Right kidney (tissue), 1 donor: Measurements from ENCODE around the gene ZNF526.
"Not testable (repeated sequence)": the region's sequence is repeated elsewhere in the genome, so short reads cannot be mapped to it uniquely, and the experiment has no call there.

Source experiments
- DNase-seq: peaks from one replicate; pipeline ENCODE4 v3.0.0-alpha.2; 2016

Gene ZNF526

DNA sequence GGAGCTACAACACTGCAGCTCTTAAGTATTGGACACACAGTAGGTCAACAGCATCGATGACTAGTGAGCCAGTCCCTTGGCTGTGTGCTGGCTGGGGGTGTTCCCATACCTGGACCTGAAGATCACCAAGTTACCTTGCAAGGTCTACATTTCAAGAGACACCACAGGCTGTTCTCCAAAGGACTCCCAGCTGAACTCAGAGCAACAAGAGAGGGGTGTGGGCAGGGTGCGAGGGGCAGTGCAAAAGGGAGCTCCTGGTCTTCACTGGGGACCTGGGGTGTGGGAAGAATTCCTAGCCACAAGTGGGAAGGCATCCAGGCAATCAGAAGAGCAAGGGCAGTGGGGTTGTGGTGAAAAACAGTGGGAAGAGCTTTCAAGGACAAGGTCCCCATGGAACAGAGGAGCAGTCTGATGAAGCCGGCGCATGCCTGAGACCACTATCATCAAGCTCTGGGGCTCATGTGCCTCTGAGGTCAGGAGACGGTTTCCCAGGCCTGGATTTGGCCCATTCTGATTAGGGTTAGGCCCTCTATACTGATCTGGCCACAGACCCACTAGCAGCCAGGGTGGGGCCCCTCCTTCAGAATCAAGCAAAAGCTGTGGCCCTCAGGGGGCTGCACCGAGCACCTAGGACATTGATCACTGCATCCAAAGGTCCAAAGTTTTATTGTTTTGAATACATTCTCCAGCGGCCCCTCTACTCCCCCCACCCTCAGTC, 27.0 kb downstream of the ZNF526 start:
- DNase-seq = no peak

DNA sequence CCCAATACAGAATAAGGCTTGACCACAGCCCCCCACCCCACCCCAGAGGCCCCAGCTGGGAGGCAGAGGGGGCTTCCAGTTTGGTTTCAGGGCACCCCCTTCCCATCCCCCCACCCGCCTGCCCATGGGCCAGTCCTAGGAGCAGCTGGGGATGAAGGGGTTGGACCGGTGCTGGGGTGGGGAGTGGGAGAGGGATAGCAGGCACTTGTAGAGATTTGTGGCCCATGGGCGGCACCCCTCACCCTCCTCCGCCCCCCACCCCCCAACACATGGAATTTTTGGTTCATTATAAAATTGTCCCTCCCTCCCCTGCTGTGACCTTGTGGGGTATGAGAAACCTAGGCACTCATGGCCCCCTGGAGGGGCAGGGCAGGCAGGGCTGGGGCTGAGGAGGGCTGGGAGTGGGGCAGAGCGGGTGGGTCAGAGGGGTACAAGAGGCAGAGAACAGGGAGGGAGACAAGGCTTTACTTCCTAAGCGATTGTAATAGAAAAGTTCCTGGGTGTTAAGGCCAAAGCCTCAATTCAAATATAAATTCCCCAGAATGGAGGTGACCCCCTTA, 27.6 kb downstream of the ZNF526 start:
- DNase-seq = no peak

DNA sequence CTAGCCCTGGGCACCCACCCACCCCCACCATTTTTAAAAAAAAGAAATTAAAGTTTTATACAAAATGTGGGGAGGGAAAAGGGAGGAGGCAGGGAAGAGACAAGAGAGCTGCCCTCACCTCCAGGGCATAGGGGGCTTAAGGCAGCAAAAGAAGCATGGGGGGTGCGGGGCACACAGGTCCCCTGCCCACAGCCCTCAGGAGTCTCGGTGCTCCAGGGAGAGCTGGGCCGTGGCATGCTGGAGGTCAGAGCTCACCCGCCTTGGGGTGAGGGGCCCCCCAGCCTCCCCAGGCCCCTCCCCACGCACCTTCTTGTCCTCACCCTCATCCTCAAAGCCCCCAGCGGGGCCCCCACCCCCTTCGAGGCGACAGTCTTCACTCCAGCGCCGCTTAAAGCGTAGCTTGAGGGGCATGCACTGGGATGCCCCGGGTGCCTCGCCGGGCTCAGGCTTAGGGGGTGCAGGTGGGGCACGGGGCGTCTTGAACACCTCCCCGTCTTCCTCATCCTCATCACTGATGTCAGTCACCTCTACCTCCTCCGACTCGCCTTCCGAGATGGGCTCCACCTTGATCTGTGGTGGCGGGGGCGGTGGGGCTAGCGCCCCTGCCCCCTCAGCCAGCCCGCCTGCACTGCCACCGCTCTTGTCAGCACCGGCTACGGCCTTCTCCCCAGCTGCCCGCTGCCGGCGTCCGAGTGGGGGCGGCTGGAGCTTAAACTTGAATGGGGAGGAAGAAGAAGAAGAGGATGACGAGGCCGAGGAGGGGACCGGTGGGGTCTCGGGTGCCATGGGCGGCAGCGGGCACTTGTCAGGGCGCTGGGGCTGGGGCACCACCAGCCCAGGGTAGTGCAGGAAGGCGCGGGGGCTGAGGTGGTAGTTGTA, 28.4 kb downstream of the ZNF526 start:
- no peak for DNase-seq

DNA sequence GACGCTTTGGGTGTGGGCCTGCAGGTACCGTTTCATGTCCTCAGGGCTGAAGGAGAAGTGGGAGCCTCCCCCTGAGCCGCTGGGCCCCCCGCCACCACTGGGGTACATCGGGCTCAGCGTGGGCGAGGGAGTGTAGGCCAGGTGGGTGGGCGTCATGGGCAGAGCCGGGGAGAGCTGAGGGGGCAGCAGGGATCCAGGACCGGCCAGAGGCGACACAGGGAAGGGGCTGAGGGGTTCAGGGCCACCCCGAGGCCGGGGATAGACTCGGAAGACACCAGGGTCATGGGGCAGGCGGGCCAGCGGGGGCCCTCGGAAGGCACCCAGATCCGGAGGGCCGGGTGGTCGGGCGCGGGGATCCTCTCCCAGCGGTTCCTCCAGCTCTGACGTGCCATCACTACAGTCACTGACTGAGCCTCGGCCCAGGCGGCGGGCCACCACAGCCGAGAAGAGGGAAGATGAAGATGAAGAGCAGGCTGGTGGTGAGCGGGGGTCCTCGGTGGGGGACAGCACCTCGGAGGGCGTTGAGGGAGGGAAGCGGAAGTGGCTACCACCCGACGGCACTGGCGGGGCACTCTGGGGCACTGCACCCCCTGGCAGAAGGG, 29.1 kb downstream of the ZNF526 start:
- no peak for DNase-seq

DNA sequence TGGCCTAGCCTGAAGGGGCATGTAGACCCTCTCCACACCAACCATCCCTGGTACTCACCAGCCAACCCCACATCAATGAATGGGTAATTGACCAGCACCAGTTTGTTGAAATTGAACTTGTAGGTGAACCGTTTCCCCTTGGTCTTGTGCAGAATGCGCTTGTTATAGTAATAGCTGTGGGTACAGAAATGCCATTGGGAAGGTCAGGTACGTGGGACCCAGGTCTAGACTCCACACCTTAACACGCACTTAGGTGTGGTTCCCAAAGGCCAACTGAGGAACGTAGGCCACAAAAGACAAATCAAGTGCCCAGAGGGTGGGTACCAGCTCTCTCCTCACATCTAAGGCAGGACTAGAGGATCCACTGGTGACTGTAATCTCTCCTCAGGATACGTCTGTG, 29.7 kb downstream of the ZNF526 start:
- no peak for DNase-seq

DNA sequence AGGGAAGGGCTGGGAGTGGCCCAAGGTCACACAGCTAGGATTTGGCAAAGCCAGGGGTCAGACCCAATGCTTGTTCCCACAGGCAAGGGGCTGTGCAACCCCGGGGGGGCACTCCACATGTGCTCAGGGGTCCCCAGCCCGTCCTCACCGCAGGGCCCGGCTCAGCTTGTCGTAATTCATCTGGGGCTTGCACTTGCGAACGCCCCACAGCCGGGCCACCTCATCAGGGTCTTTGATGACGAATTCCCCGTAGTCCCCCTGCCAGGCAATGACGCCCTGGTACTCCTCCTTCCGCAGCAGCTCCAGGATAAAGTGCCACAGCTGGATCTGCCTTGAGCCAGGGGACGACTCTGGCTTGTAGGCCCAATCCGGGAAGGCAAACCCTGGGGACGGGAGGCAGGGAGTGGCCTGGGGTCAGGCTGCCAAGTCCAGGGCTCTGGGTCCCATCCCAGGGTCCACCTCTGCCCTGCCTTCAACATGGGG, 30.1 kb downstream of the ZNF526 start:
- no peak for DNase-seq

DNA sequence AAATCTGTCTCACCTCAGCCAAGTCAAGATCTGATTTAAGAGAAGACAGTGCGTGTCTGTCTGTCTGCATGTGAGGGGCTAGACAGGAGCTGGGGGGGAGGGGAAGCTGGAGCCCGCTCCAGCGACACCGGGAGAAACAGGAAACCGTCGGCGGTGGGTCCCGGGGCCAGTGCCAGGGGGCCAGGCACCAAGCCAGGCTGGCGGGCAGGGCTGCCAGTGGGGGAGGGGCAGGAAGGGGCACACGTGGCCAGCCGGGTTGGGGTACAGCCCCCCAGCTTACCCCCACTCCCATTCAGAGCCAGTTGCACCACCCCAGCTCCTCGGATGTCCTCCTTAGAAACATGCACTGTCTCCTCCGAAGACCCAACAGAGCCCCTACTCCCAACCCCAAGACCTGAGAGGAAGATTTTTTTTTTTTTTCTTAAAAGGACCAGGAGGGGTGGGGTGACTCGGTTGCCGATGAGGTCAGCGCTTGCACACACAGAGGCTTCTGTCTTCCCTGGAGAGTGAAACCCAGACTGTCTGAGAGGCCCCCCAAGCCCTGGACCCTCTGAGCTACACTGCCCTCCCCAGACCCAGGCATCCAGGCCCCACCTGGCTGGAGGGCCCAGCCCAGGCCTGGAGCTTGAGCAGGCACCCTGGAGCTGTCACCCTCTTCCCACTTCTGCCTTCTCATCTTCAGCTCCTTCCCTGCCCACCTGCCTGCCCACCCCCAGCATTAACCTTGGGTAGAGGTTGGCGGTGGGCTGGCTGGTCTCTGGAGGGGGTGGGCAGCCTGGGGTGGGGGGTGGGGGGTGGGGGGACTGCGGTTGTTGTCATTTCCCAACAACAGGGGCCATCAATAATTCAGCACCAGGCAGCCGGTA, 30.8 kb downstream of the ZNF526 start:
- no peak for DNase-seq

DNA sequence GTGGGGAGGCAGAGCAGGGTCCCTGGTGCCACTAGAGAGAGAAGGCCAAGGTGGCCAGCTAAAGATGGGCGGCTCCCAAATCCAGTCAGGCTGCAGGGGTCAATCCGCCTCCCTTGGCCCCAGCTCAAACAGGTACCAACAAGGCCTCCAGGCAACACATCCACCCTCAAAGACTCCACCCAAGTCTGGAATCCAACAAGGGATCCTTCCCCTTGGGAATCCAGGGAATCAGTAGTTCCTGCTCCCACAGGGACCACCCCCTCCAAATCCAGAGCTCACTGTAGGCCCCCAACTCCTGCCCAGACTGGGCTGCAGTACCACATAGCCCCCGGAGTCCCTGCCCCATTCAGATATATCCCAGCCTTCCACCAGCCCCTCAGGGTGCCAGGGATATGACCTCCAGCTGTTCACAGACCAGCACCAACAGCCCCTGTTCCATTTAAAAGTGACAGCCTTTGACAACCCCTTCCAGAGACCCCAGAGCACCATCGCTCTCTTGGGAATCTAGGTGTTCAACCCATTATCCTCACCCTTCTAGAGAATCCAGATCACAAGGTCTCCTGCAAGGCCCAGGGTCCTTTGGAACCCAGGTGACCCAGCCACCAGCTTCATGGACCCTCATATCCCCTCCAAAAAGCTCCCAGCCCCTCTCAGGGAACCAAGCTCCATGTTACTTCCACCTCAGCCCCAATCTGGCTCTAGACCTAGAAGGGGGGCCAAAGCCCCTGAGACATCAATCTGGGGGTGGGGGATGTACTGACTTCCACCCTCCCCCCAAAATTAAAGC, 31.7 kb downstream of the ZNF526 start:
- no peak for DNase-seq

DNA sequence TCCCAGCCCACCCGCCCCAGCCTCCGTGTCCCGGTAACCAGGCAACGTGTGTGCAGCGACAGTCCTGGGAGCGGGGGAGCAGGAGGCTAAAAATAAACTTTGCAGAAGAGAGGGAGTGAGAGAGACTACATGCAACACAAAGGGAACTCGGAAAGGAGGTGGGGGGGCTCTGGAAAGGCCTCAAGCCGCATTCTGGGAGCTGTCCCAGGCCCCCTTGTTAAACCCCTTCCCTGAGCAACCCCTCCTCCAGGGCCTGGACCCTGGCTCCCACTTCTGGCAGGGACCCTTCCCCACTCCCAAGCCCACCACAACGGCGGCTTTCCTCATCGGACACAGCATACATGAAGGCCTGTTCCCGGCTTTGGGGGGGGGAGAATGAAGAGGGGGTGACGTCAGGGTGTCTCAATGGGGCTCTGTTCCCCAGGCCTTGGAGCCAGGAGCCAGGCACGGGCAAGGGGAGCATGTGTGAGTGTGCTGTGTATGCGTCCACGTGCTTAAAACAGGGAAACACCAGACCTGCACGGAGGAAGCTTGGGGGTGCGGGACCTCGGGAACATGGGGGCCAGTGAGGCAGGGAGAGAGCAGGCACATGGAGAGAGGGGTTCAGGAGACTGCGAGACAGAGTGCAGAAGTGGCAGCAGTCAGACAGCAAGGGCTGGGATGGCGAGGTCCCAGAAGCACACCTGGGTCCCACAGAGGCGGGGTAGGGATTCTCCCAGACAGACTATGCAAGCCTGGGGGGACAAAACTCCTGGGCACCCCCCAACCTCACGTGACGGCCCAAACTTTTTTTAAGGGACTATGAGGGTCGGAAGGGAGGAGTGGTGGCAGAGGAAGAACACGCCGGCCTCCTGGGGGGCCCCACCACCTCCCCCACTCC, 32.5 kb downstream of the ZNF526 start:
- DNase-seq = peak; percentile 65

DNA sequence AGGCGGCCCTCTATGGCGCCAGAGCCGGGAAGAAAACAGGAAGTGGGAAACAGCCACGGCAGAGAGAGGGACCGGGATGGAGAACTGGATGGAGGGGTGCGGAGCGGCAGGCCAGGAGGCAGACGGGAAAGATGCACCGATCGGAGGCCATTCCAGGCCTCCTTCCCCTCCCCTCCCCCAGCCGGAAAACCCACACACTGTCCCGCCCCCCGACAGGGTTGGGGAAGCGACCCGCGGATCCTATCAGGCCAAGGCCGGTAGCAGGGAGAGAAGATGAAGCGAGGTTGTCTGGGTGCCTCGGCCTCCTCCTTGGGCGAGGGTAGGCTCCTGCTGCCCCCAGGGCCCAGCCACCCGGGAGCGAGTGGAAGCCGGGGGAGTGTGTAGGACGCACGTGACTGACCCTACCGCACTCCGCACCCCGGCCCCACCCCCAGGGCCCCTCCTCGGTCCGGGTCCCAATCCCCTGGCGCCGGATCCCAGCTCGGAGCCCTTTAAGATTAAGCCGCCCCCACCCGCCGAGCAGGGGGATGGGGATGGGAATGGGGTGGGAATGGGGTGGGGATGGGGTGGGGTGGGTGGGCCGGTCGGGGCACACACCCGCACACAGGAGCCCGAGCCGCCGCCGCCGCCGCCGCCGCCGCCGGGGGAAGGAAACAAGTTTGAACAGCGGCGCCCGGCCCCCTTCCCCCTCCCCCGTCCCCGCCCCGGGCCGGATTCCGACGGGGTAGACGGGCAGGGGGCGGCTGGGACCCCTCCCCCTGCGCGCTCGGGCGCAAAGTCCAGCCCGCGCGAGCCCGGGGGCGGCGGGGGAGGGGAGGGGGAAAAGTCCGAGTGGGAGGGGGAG, 33.4 kb downstream of the ZNF526 start:
- peak; percentile 66 for DNase-seq

DNA sequence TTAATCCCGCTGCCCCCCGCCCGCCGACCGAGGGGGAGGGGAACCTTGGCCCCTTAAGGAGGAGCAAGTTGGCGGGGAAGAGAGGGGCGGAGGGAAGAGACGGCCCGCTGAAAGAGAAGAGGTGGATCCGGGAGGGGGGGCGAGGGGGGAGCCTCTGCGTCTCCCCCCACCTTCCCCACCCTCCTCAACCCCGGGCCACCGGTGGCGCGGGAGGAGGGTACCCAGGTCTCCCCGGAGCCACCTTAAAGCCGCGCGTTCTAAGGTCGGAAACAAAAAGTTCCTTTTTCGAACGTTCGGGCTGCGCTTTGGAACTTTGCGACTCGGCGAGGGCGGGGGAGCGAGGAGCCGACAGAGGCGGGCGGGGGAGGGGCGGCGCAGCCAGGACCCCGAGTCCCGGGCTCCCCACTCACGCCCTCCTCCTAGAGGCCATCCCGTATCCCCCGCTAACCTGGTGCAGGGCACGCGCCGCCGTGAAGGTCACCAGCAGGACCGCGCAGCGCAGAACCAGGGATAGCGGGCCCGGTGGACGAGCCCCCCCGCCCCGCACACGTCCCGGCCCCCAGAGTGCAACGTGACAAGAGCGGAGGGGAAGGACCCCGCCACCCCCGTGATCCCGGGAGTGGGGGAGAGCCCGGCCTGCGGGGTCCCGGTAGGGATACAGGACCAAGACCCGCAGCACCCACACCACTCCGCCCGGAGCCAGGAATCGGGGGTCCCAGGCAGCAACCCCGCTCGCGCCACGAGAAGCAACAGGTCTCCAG, 34.2 kb downstream of the ZNF526 start:
- DNase-seq = peak; percentile 85

DNA sequence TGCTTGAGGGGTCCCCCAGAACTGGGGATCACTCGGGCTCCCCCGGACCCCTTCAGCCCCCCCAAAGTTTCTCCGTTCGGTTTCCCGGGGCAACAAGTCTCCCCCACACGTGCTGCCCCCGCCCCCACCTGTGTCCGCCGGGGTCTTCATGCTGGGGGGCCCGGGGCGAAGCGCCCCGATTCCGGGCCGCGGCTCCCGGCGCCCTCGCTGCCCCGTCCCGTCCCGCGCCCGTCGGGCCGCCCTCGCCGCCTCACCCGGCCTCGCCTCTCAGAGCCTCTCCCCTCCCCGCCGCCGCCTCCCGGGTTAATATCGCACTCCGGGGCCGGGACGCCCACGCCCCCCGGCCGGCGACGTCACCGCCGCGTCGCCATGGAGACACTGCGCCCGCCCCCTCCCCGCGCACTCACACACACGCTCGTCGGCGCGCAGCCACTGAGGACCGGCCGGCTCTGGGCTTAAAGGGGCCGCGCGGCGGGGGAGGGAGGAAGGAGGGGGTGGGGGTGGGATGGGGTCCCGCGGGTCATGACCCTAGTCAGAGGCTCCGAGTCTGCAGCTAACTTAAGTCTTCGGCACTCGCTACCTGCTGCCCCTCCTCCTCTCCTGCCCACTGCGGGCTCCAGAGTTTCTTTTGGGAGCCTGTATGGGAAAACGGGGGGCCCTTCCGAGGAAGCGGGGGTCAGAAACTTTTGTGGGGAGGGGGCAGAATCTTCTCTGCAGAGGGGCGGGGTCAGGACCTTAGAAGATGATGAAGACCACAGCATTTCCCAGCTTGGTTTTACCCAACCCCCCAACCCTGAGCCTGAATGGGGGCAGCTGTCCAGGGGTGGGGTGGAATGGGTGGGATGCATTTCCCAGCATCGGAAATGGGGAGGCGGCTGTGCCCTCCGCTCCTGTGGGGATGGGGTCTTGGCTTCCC, 35.0 kb downstream of the ZNF526 start, which contains the start of gene ERF:
ERF (minus strand) TSS at position 279 of the 916 bp plus-strand sequence; CDS start at position 150, 129 bp downstream.
- peak; percentile 77 for DNase-seq

DNA sequence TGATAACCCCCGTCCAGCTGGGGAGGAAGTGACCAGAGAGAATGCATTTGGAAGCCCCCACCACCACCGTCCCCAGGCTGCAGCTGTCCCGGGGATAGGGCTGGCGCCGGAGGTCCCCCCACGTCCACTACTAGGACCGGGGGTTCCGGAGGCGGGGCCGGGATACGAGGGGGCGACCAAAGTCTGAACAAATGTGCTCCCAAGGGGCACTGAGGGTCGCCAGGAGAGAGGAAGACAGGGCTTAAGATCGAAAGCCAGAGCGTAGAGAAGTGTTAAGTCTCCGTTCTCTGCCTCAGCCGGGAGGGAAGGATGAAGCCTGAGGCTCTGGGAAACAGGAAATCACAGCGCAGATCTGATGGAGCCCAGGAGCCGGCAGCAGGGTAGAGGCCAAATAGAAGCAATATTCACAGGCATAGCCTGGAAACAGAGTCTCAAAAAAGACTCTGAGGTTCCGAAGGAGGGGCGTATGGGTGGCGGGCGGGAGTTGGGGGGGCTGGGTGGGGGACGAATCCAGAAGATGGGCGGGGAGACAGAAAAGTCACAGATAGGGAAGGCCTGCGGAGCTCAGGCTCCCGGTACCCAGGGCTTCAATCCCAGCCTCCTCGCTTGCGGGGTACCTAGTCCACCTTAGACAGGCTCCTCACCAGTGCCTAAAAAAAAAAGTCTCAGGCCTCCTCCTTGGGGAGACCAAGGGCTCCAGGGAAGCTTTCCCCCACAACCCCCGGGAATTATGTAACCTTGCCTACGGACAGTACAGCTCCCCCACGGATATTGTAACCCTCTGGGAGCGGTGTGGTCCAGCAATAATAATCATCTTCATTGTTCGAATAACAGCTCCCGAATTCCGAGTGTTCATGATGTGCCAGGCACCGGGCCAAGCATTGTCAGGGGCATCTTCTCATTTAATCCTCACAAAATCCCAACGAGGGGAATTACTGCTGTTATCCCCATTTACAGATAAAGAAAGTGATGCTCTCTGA, 35.9 kb downstream of the ZNF526 start:
- DNase-seq = peak; percentile 76

DNA sequence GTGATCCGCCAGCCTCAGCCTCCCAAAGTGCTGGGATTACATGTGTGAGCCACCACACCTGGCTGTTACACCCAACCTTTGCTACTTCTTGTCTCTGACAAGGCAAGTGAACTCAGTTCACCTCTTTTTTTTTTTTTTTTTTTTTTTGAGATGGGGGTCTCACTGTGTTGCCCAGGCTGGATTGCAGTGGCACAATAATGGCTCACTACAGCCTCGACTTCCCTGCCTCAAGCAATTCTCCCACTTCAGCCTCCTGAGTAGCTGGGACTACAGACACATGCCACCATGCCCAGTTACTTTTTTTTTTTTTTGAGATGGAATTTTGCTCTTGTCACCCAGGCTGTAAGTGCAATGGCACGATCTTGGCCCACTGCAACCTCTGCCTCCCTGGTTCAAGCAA, 37.7 kb downstream of the ZNF526 start:
- DNase-seq = not testable (repeated sequence)

DNA sequence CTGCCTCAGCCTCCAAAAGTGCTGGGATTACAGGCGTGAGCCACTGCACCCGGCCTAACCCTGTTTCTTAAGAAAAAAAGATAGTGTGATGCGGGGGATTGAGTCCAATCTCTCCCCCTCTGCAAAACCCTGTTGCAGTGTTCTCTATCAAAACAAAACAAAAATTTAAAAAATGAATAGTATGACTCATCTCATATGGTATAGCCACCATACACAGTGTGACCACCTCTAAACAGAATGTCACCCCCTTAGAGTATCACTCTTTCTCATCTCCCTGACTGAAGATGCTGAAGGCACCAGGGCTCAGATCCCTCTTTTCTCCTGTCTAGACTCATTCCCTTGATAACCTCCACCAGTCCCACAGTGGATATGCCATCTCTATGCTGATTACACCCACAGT, 41.7 kb downstream of the ZNF526 start:
- no peak for DNase-seq

DNA sequence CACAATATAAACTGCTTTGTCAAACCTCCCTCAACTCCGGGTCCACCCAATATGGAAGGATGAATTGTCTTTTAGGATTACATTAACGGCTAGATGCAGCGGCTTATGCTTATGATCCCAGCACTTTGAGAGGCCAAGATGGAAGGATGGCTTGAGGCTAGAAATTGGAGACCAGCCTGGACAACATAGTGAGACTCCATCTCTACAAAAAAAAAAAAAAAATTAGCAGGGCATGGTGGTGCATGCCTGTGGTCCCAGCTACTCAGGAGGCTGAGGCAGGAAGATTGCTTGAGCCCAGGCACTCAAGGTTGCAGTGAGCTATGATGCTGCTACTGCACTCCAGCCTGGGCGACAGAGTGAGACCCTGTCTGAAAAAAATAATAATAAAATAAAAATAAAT, 46.0 kb downstream of the ZNF526 start:
- DNase-seq = not testable (repeated sequence)
